Embryonic facial prominence (tissue), 1 donor: ENCODE results near the gene EFCAB8.

Source experiments
- DNase-seq: peaks from one replicate; pipeline ENCODE4 v3.0.0-alpha.2; 2016; ENCODE audit errors: extremely low spot score

Gene EFCAB8

GRCh38 chr20:32986331-32986966, 127.7 kb downstream of the EFCAB8 start:
- DNase-seq: no peak

GRCh38 chr20:32987044-32987825, 128.5 kb downstream of the EFCAB8 start:
- no peak for DNase-seq

GRCh38 chr20:32988008-32988407, 129.3 kb downstream of the EFCAB8 start:
- no peak for DNase-seq

- DNase-seq: no peak
Observed at GRCh38 chr20:32989507-32990283, 131.0 kb downstream of the EFCAB8 start.

- DNase-seq: no peak
Observed at GRCh38 chr20:32990426-32990825, 131.7 kb downstream of the EFCAB8 start.

GRCh38 chr20:32991383-32991782, 132.7 kb downstream of the EFCAB8 start:
- DNase-seq: no peak

GRCh38 chr20:32991792-32992641, 133.3 kb downstream of the EFCAB8 start:
- DNase-seq: no peak

- DNase-seq: no peak
Observed at GRCh38 chr20:32993496-32994050, 134.8 kb downstream of the EFCAB8 start.

GRCh38 chr20:32995802-32996201, 137.1 kb downstream of the EFCAB8 start:
- no peak for DNase-seq

- DNase-seq: no peak
Observed at GRCh38 chr20:32997431-32997830, 138.7 kb downstream of the EFCAB8 start.

- no peak for DNase-seq
Observed at GRCh38 chr20:32999603-33000250, 141.0 kb downstream of the EFCAB8 start.

- no peak for DNase-seq
Observed at GRCh38 chr20:33000802-33001466, 142.2 kb downstream of the EFCAB8 start.

- no peak for DNase-seq
Observed at GRCh38 chr20:33002087-33002808, 143.5 kb downstream of the EFCAB8 start.

- DNase-seq: no peak
Observed at GRCh38 chr20:33004141-33004751, 145.5 kb downstream of the EFCAB8 start, which contains the start of gene SUN5. SUN5 (minus strand) TSS chr20:33004433; CDS start chr20:33004340, 93 bp downstream.

- no peak for DNase-seq
Observed at GRCh38 chr20:33005132-33005566, 146.4 kb downstream of the EFCAB8 start.

GRCh38 chr20:33005908-33006775, 147.4 kb downstream of the EFCAB8 start:
- DNase-seq: no peak

- DNase-seq: no peak
Observed at GRCh38 chr20:33006776-33007375, 148.2 kb downstream of the EFCAB8 start.
